Duodenal mucosa (tissue), 2 donors: ENCODE measurements around the gene COL2A1.

Experiments used
- H3K27ac ChIP-seq: one replicate; pipeline ENCODE4 v1.7.0; 2013; ENCODE audit warnings: low read depth, low read length
- H3K27me3 ChIP-seq, 2 donors: one replicate each; pipeline ENCODE4 v1.7.0; 2013; ENCODE audit warnings: low read length in 2 of 2, control low read depth in 1 of 2; ENCODE audit not compliant: insufficient read depth in 2 of 2, control insufficient read depth in 1 of 2
- H3K36me3 ChIP-seq, 2 donors: one replicate each; pipeline ENCODE4 v1.7.0; 2013; ENCODE audit warnings: low read length in 2 of 2, control low read depth in 1 of 2; ENCODE audit not compliant: insufficient read depth in 2 of 2, control insufficient read depth in 1 of 2
- H3K4me1 ChIP-seq, 2 donors: one replicate each; pipeline ENCODE4 v1.7.0; 2013; ENCODE audit warnings: low read length in 2 of 2, control low read depth in 1 of 2; ENCODE audit not compliant: insufficient read depth in 2 of 2, control insufficient read depth in 1 of 2
- H3K4me3 ChIP-seq, 2 donors: one replicate each; pipeline ENCODE4 v1.7.0; 2013; ENCODE audit warnings: low read length in 2 of 2, low read depth in 1 of 2
- H3K9ac ChIP-seq, 2 donors: one replicate each; pipeline ENCODE4 v1.7.0; 2013; ENCODE audit warnings: low read length in 2 of 2, low read depth in 1 of 2
- H3K9me3 ChIP-seq, 2 donors: one replicate each; pipeline ENCODE4 v1.7.0; 2013; ENCODE audit warnings: low read length in 2 of 2, control low read depth in 1 of 2; ENCODE audit not compliant: control insufficient read depth in 1 of 2

The COL2A1 gene

DNA sequence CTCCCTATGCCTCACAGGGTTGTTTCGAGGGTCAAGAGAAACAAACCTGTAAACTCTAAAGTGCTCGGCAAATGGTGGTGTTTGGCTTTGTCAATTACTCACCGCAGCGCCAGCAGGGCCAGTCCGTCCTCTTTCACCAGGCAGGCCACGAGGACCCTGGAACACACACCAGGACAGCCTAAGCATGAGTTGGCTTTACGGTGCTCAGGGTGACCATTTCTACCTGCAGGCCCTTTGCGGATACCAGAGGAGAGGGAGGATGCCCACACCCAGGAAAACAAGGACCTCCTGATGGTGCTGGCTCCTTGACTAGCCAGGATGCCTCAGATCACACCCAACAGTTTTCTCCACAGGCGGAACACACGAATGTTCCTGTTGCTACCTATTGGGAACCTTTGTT is 11.5 kb downstream of the COL2A1 start:
- Histone ChIP-seq H3K4me1 (no peaks in the 10 kb centered on the region), H3K27me3 (peaks cover 0 to 12% of the 10 kb centered on the region in 2 donors), H3K27ac (no peak overlapping the region), H3K9me3 (no peaks in the 10 kb centered on the region), H3K4me3 (no peak overlapping the region), H3K9ac (no peak overlapping the region), H3K36me3 (no peaks in the 10 kb centered on the region)

DNA sequence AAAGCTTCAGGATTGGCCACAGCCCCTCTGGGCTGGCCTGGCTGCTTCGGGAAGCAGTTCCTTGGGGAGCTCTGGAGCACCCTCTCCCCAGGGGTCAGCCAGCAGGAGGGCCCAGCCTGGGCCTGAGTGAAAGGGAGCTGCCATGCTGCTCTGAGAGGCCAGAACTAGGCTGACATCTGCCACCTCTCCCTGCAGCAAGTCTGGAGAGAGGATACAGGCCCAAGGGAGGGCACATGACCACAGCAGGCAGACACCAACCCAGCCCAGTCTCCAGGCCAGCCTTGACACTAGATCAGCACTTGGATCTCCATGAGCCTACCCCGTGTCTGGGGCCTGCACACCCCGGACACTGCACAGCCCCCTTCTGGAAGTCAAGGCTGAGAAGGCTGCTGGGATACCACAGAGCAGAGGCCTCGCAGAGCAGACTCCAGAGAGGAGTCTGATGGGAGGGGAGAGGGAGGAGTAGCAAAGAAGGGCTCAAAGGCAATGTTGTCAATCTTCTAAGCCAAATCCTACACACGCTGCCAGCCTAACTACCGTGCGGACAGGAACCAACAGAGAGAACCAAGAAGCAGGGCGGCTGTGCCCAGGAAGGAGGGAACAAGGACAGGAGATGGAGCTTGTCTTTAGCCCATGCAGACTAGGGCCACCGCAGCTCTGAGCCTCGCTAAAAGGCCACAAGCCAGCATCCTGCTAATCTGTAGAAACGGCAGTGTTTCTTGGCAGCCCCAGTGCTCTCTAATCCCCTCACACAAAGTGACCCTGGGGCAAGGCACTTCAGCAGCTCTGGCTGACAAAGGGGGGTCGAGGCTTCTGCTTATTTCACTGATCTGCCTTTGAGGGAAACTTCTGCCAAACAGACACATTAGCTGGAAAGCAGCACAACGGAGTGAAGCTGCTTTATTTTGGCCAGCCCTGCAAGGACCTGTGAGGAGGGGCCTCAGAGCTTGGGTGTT is 12.9 kb downstream of the COL2A1 start:
- no peak overlapping the region for H3K9ac ChIP-seq
- H3K27ac ChIP-seq = no peak overlapping the region
- no peaks in the 10 kb centered on the region for H3K9me3 ChIP-seq
- peaks cover 0 to 9% of the 10 kb centered on the region in 2 donors for H3K27me3 ChIP-seq
- H3K4me3 ChIP-seq = no peak overlapping the region
- H3K4me1 ChIP-seq = peaks cover 6 to 8% of the 10 kb centered on the region in 2 donors
- no peaks in the 10 kb centered on the region for H3K36me3 ChIP-seq

DNA sequence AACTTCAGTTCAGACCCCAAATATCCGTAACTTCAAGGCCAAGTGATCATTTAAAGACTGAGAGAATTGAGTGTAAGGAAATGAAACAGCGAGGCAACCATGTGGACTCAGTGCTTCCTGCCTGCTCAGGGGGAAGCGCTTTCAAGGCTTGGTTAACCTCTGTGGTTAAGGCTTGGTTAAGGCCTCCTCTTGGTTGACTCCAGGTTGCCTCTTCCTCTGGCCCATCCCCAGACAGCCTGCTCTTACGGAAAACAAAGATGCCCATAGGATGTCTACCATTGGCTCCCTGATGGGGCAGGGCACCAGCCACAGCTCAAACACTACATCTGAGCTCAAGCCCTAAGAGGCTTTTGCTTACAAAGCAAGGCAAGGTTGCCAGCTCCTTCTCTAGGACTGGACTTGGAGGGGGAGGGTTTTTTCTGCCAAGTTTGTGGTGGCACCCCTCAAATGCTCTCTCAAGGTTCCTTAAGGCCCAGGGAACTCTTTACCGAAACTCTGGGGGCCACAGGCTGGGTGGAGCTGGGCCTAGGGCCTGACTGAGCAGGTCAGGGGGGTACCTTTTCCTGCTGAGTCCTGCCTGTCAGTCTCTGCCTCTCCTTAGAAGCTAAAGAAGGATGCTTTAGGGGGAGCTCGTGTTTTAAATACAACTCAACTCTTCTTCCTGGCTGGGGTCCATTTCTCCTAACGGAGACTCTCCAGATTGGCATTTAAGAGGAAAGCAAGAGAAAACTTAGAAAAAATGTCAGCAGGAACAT is 13.7 kb downstream of the COL2A1 start:
- Histone ChIP-seq H3K9ac (no peak overlapping the region), H3K27me3 (peaks cover 0 to 9% of the 10 kb centered on the region in 2 donors), H3K36me3 (no peaks in the 10 kb centered on the region), H3K9me3 (no peaks in the 10 kb centered on the region), H3K27ac (no peak overlapping the region), H3K4me3 (no peak overlapping the region), H3K4me1 (peaks cover 6 to 8% of the 10 kb centered on the region in 2 donors)

DNA sequence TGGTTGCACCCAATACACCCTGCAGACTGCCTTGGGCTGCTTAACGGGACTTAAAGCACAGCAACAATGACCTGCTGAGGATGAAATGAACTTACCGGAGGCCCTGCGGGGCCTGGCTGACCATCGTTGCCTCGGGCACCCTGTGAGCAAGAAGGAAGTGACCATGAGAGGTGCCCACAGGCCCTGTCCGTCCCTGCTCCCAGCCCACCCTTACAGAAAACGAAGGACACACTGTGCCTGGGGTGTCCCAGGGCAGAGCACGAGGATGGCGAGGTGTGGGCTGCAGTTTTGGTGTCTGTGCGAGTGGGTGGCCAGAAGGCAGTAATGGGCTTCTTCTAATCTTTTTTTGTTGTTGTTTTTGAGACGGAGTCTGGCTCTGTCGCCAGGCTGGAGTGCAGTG is 14.6 kb downstream of the COL2A1 start:
- no peak overlapping the region for H3K9ac ChIP-seq
- H3K4me3 ChIP-seq = no peak overlapping the region
- no peak overlapping the region for H3K27ac ChIP-seq
- H3K9me3 ChIP-seq = no peaks in the 10 kb centered on the region
- H3K4me1 ChIP-seq = peaks cover 6 to 8% of the 10 kb centered on the region in 2 donors
- no peaks in the 10 kb centered on the region for H3K36me3 ChIP-seq
- peaks cover 0 to 4% of the 10 kb centered on the region in 2 donors for H3K27me3 ChIP-seq

DNA sequence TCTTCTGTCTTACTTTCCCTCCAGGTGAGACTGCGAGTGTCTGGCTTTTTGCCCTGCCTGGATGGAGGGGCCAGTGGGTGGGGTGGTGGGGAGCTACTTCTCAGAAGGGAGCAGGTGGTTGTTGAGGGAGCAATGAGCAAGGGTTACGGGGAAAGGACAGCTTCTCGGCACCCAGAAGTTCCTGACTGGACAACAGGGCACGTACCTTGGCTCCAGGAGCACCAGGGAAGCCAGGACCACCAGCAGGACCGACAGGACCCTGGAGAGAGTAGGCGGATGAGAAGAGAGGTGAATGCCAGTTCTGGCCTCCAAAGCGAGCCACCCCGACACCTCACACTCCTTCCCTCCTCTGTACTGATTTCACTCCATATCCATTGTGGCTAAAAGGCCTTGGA is 15.3 kb downstream of the COL2A1 start:
- no peaks in the 10 kb centered on the region for H3K27me3 ChIP-seq
- no peak overlapping the region for H3K9ac ChIP-seq
- H3K27ac ChIP-seq = no peak overlapping the region
- no peaks in the 10 kb centered on the region for H3K36me3 ChIP-seq
- H3K4me3 ChIP-seq = no peak overlapping the region
- peaks cover 6 to 8% of the 10 kb centered on the region in 2 donors for H3K4me1 ChIP-seq
- H3K9me3 ChIP-seq = no peaks in the 10 kb centered on the region

DNA sequence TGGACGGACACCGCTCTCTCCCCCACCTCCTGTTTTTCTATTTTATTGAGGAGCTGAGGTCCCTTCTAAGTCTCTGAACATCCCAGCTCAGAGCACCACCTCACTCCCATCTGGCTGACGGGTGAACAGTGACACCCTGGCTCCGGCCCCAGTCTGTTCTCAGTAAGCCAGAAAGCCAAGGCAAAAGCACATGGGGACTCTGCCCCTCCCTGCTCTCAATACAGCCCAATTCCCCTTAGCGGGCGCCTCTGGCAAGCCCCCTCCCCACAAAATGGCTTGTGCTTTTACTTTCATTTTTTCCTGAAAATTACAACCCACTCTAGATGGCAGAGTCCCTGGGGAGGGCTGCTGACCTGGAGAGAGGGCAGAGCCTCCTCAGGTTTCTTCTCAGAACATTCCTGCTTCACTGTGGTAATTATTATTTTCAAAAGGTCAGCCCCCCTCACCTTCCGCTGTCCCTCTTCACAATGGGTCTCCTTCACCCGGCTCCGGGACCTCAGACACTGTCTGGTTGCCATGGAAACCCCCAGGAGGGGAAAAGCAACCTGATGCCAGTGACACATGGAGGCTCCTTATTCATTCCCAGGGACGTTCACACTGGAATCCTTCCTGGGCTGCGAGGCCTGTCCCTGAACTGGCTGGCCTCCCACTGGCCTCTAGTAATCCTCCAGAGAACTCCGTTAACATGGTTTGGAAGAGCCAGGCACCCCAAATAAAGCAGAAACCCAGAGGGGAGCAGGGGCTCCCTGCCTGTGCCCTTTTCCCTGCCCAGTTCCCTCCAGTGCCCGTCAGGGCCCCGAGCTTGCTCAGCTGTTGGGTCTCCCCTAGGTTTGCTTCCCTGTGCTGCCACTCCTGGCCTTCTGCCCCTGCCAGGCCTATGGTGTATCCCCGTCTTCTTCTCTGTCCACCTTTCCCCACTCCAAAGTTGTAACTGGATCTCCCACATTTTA is 15.9 kb downstream of the COL2A1 start:
- H3K27ac ChIP-seq = no peak overlapping the region
- H3K9me3 ChIP-seq = no peaks in the 10 kb centered on the region
- H3K4me3 ChIP-seq = no peak overlapping the region
- no peaks in the 10 kb centered on the region for H3K27me3 ChIP-seq
- H3K4me1 ChIP-seq = peaks cover 6 to 8% of the 10 kb centered on the region in 2 donors
- H3K9ac ChIP-seq = no peak overlapping the region
- H3K36me3 ChIP-seq = no peaks in the 10 kb centered on the region

DNA sequence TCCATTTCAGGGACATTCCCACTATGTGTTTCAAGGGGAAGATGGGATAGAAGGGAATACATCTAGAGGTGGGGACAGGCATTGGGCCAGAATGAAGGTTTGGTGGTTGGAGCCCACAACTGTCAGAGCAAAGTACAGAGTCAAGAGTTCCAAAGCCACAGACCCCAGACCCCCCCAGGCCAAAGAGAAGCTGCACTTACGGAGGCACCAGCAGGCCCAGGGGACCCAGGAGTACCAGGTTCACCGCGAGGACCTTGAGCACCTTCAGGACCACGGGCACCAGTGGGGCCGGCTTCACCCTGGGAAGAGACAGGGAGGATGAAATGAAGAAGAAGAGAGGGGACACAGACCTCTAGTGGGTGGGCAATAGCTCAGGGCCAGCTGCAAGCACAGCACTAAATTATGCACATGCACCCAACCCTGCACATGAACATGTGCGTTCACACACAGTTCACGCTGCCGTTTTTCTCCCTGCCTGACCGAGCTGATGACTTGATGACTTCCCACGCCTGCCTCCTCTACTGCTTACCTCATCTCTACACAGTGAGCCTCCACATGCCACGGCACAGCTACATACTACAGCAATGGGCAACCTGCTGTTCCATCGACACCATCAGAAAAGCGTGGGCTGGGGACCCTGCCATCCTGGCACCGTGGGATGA is 16.7 kb downstream of the COL2A1 start:
- H3K27ac ChIP-seq = no peak overlapping the region
- H3K4me1 ChIP-seq = peaks cover 6 to 8% of the 10 kb centered on the region in 2 donors
- no peak overlapping the region for H3K4me3 ChIP-seq
- H3K27me3 ChIP-seq = no peaks in the 10 kb centered on the region
- no peaks in the 10 kb centered on the region for H3K9me3 ChIP-seq
- no peak overlapping the region for H3K9ac ChIP-seq
- H3K36me3 ChIP-seq = no peaks in the 10 kb centered on the region

DNA sequence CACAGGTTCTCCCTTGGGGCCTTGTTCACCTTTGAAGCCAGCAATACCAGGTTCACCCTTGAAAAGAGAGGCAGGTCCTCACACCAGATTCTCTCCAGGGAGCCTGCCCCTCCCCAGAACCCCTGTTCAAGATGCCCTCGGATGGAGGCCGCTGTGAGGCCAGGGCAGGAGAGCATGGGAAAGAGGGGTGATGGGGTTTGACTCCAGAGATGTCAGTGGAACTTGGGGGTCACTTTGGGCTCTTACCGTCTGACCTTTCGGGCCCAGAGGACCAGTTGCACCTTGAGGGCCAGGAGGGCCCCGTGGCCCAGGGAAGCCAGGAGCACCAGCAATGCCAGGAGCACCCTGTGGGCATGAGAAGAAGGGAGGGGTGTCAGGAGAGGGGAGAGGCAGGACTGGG is 17.4 kb downstream of the COL2A1 start:
- Histone ChIP-seq H3K27me3 (no peaks in the 10 kb centered on the region), H3K9me3 (no peaks in the 10 kb centered on the region), H3K36me3 (no peaks in the 10 kb centered on the region), H3K27ac (no peak overlapping the region), H3K4me1 (peaks cover 7 to 9% of the 10 kb centered on the region in 2 donors), H3K9ac (no peak overlapping the region), H3K4me3 (no peak overlapping the region)

DNA sequence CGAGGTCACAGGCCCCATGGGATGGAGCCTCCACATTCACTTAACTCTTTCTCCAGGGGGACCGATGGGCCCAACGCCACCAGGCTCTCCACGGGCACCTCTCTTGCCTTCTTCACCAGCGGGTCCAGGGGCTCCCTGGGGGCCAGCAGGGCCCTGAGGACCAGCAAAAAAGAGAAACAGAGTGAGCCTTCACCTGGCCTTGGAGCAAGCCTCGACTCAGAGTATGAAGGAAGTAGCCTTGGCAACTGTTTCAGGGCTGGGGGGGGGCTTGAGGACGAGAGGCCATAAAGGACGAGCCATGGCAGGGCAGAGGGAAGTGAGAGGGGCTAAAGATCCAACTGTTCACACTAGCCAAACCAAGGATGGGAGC is 18.0 kb downstream of the COL2A1 start:
- Histone ChIP-seq H3K9ac (no peak overlapping the region), H3K36me3 (no peaks in the 10 kb centered on the region), H3K9me3 (no peaks in the 10 kb centered on the region), H3K4me1 (peaks cover 12 to 14% of the 10 kb centered on the region in 2 donors), H3K27me3 (no peaks in the 10 kb centered on the region), H3K4me3 (no peak overlapping the region), H3K27ac (no peak overlapping the region)
